ENCODE data around the gene RPP25.
A peak's percentile ranks its signal among the peaks of the same experiment; 100 is the strongest.

GRCh38 chr15:74955796-74956647 is 550 bp downstream of the RPP25 start:
- no peak for TF ChIP-seq POLR2A (IDR thresholded peaks at IDR 0.05)
- TF ChIP-seq CTCF (IDR thresholded peaks at IDR 0.05) = peak; percentile 41 to 75 (median 49)

Data from esophagus squamous epithelium (tissue), 4 donors.